Measurements from ENCODE around the gene TBC1D1. TPM values are rescaled to one million over a fixed set of nuclear protein-coding genes. Genes with fewer than 3 reads are reported as not detected.

TBC1D1 gene
- polyA plus RNA-seq, 1 donor from 2014 or later = 23.2 TPM

GRCh38 chr4:37904824-37905223 is 13.9 kb downstream of the TBC1D1 start:
- Histone ChIP-seq H3K4me2 (ENCODE audit: low read length) (no peak overlapping the region), H3K27ac (ENCODE audit: low read length) (no peak overlapping the region), H3K9ac (ENCODE audit: low read length) (no peak overlapping the region), H3K79me2 (replicated peaks; ENCODE audit: insufficient read depth, low read length) (no peaks in the 10 kb centered on the region), H4K20me1 (ENCODE audit: insufficient read depth) (no peaks in the 10 kb centered on the region), H3K36me3 (ENCODE audit: insufficient read depth, low read length) (no peaks in the 10 kb centered on the region), H3F3A (ENCODE audit: insufficient read depth, low read length, poor library complexity, severe bottlenecking) (no peaks in the 10 kb centered on the region), H3K9me2 (ENCODE audit: insufficient read depth, low read length) (no peaks in the 10 kb centered on the region), H3K4me3 (ENCODE audit: low read length) (no peak overlapping the region), H3K27me3 (ENCODE audit: insufficient read depth, low read depth, low read length) (no peaks in the 10 kb centered on the region), H3K9me3 (ENCODE audit: low read length) (no peaks in the 10 kb centered on the region), H2AFZ (ENCODE audit: low read depth, low read length) (no peak overlapping the region)
- TF ChIP-seq EP300 (conservative IDR thresholded peaks at IDR 0.05; ENCODE audit: poor library complexity, severe bottlenecking) = no peak

- Histone ChIP-seq H3K9me3 (ENCODE audit: low read length) (no peaks in the 10 kb centered on the region), H2AFZ (ENCODE audit: low read depth, low read length) (no peak overlapping the region), H3K36me3 (ENCODE audit: insufficient read depth, low read length) (no peaks in the 10 kb centered on the region), H3F3A (ENCODE audit: insufficient read depth, low read length, poor library complexity, severe bottlenecking) (no peaks in the 10 kb centered on the region), H3K4me3 (ENCODE audit: low read length) (no peak overlapping the region), H3K9ac (ENCODE audit: low read length) (no peak overlapping the region), H3K4me2 (ENCODE audit: low read length) (no peak overlapping the region), H3K79me2 (replicated peaks; ENCODE audit: insufficient read depth, low read length) (no peaks in the 10 kb centered on the region), H3K27me3 (ENCODE audit: insufficient read depth, low read depth, low read length) (no peaks in the 10 kb centered on the region), H3K9me2 (ENCODE audit: insufficient read depth, low read length) (no peaks in the 10 kb centered on the region), H3K27ac (ENCODE audit: low read length) (no peak overlapping the region), H4K20me1 (ENCODE audit: insufficient read depth) (no peaks in the 10 kb centered on the region)
- TF ChIP-seq RAD21 (conservative IDR thresholded peaks at IDR 0.05) (no peak), POLR2AphosphoS5 (IDR thresholded peaks at IDR 0.05) (no peak), MXI1 (conservative IDR thresholded peaks at IDR 0.05; ENCODE audit: poor library complexity, severe bottlenecking) (no peak)
Observed at GRCh38 chr4:37905533-37906169, 14.8 kb downstream of the TBC1D1 start.

GRCh38 chr4:37908488-37909331 is 17.8 kb downstream of the TBC1D1 start:
- H3K79me2 ChIP-seq (replicated peaks; ENCODE audit: insufficient read depth, low read length) = no peaks in the 10 kb centered on the region
- H4K20me1 ChIP-seq (ENCODE audit: insufficient read depth) = no peaks in the 10 kb centered on the region
- H3K4me2 ChIP-seq (ENCODE audit: low read length) = no peak overlapping the region
- no peak overlapping the region for H2AFZ ChIP-seq (ENCODE audit: low read depth, low read length)
- H3K9ac ChIP-seq (ENCODE audit: low read length) = no peak overlapping the region
- no peak overlapping the region for H3K4me3 ChIP-seq (ENCODE audit: low read length)
- H3K36me3 ChIP-seq (ENCODE audit: insufficient read depth, low read length) = no peaks in the 10 kb centered on the region
- H3F3A ChIP-seq (ENCODE audit: insufficient read depth, low read length, poor library complexity, severe bottlenecking) = no peaks in the 10 kb centered on the region
- H3K27ac ChIP-seq (ENCODE audit: low read length) = no peak overlapping the region
- H3K27me3 ChIP-seq (ENCODE audit: insufficient read depth, low read depth, low read length) = no peaks in the 10 kb centered on the region
- TF ChIP-seq EP300 (conservative IDR thresholded peaks at IDR 0.05; ENCODE audit: poor library complexity, severe bottlenecking) = no peak
- H3K9me2 ChIP-seq (ENCODE audit: insufficient read depth, low read length) = no peaks in the 10 kb centered on the region
- H3K9me3 ChIP-seq (ENCODE audit: low read length) = no peaks in the 10 kb centered on the region

DNA sequence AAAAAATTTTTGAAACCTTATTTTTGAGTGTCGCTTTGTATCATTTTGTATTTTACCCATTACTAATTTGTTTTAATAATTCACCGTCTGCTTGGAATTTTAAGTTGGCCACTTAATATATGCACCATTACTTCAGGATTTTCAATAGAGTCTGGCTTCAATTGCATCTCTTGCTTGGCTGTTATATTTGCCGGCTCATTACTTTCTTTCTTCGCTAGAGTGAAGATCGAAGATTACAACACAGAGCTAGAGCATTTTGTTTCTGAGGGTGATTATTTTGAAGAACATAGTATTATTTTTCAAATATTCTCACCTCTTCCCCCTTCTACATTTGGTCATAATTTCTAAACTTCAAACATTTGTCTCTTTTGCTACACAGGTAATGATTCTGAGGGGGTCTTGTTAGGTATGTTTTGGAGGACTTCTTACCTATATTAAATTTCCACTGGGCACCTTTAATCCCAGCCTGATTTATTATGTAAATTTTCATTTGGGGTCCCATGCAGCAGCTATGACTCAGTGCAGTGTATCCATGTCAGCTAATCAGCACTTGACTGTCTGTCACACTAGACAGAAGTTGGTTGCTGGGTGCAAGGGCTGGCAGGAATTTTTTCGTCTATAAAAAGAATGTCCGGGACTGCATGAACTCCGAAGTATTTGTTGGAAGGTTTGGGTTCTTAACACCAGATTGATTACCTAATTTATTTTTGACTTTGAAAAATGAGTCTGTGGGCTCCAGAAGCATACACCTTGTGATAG is 18.6 kb downstream of the TBC1D1 start:
- Histone ChIP-seq H3K4me3 (ENCODE audit: low read length) (no peak overlapping the region), H3K36me3 (ENCODE audit: insufficient read depth, low read length) (no peaks in the 10 kb centered on the region), H3F3A (ENCODE audit: insufficient read depth, low read length, poor library complexity, severe bottlenecking) (no peaks in the 10 kb centered on the region), H3K4me2 (ENCODE audit: low read length) (no peak overlapping the region), H3K27ac (ENCODE audit: low read length) (no peak overlapping the region), H3K9me2 (ENCODE audit: insufficient read depth, low read length) (no peaks in the 10 kb centered on the region), H3K27me3 (ENCODE audit: insufficient read depth, low read depth, low read length) (no peaks in the 10 kb centered on the region), H3K9ac (ENCODE audit: low read length) (no peak overlapping the region), H3K9me3 (ENCODE audit: low read length) (no peaks in the 10 kb centered on the region), H3K79me2 (replicated peaks; ENCODE audit: insufficient read depth, low read length) (no peaks in the 10 kb centered on the region), H2AFZ (ENCODE audit: low read depth, low read length) (no peak overlapping the region), H4K20me1 (ENCODE audit: insufficient read depth) (no peaks in the 10 kb centered on the region)
- no peak for TF ChIP-seq REST (IDR thresholded peaks at IDR 0.05; ENCODE audit: borderline replicate concordance)
- no peak for TF ChIP-seq POLR2AphosphoS5 (IDR thresholded peaks at IDR 0.05)
- TF ChIP-seq MXI1 (conservative IDR thresholded peaks at IDR 0.05; ENCODE audit: poor library complexity, severe bottlenecking) = no peak
- TF ChIP-seq EP300 (conservative IDR thresholded peaks at IDR 0.05; ENCODE audit: poor library complexity, severe bottlenecking) = no peak
- no peak for TF ChIP-seq EZH2 (IDR thresholded peaks at IDR 0.05; ENCODE audit: borderline replicate concordance, insufficient read depth, low read length, poor library complexity, severe bottlenecking)
- no peak for TF ChIP-seq SMC3 (conservative IDR thresholded peaks at IDR 0.05; ENCODE audit: poor library complexity)
- no peak for TF ChIP-seq RAD21 (conservative IDR thresholded peaks at IDR 0.05)
- TF ChIP-seq TAF1 (IDR thresholded peaks at IDR 0.05; ENCODE audit: low read depth) = no peak
- no peak for TF ChIP-seq CTCF (IDR thresholded peaks at IDR 0.05; ENCODE audit: poor library complexity, severe bottlenecking)

Data from neural cell (in vitro differentiated cells).